Cardiac muscle cell (in vitro differentiated cells and primary cell): ENCODE measurements around the gene ACER3. TPM values are rescaled to one million over a fixed set of nuclear protein-coding genes. Genes with fewer than 3 reads are reported as not detected.
A peak's percentile ranks its signal among the peaks of the same experiment; 100 is the strongest.
"Not testable (repeated sequence)": the region's sequence is repeated elsewhere in the genome, so short reads cannot be mapped to it uniquely, and the experiment has no call there.

Experiments used
- DNase-seq, 2 donors: peaks; one replicate each; pipeline versions ENCODE4 v3.0.0 to v3.0.0-alpha.2; 2010 to 2017; ENCODE audit warnings: low read depth in 1 of 2, low spot score in 1 of 2
- H3K27ac ChIP-seq: fragments of 200-600 bp; sonication (generic); 2 replicates; pipeline ENCODE4 v1.5.1; 2016
- H3K27me3 ChIP-seq: fragments of 200-600 bp; sonication (generic); 2 replicates; pipeline ENCODE4 v1.6.0; 2016; ENCODE audit warnings: control low read depth
- H3K36me3 ChIP-seq: fragments of 200-600 bp; sonication (generic); 2 replicates; pipeline ENCODE4 v1.5.1; 2016; ENCODE audit warnings: control low read depth
- H3K4me1 ChIP-seq: fragments of 200-600 bp; sonication (generic); 2 replicates; pipeline ENCODE4 v1.8.1; 2017; ENCODE audit warnings: low read depth, mild to moderate bottlenecking, mixed run types
- H3K4me3 ChIP-seq: fragments of 200-600 bp; sonication (generic); 2 replicates; pipeline ENCODE4 v1.5.1; 2016; ENCODE audit warnings: mild to moderate bottlenecking
- H3K9me3 ChIP-seq: fragments of 200-600 bp; sonication (generic); 2 replicates; pipeline ENCODE4 v1.5.1; 2017; ENCODE audit warnings: low read depth, mild to moderate bottlenecking, control low read depth
- CTCF ChIP-seq: IDR thresholded peaks from 2 replicates; pipeline ENCODE4 v1.5.1; 2012; ENCODE audit warnings: low read depth, mild to moderate bottlenecking, low read length
- polyA plus RNA-seq: library from polyadenylated mRNA; unstranded; fragments of >200 nt; fragmentation: Nextera tagmentation; extraction: Ambion mirVana; gene quantifications from 2 replicates; pipeline ENCODE4 v1.2.1, GENCODE V29; 2016
- total RNA-seq: library from RNA; depleted of rRNA; stranded (reverse); fragments of >200 nt; gene quantifications from 2 replicates; pipeline ENCODE4 v1.2.3, GENCODE V29; 2016

ACER3 gene
- total and polyA plus RNA-seq, 2 experiments from 2014 or later = 5.6 to 9.8 TPM

- H3K9me3 ChIP-seq = no peaks in the 10 kb centered on the region
- DNase-seq = no peak
- no peaks in the 10 kb centered on the region for H3K36me3 ChIP-seq
- H3K4me3 ChIP-seq = no peak overlapping the region
- H3K4me1 ChIP-seq = no peaks in the 10 kb centered on the region
- H3K27me3 ChIP-seq = no peaks in the 10 kb centered on the region
- H3K27ac ChIP-seq = no peak overlapping the region
- TF ChIP-seq CTCF = no peak
Observed at GRCh38 chr11:77009533-77010160, 148.9 kb downstream of the ACER3 start.

GRCh38 chr11:77014669-77015068, 154.0 kb downstream of the ACER3 start:
- no peaks in the 10 kb centered on the region for H3K4me1 ChIP-seq
- H3K27ac ChIP-seq = no peak overlapping the region
- DNase-seq = no peak
- no peaks in the 10 kb centered on the region for H3K9me3 ChIP-seq
- no peaks in the 10 kb centered on the region for H3K36me3 ChIP-seq
- H3K4me3 ChIP-seq = no peak overlapping the region
- no peak for TF ChIP-seq CTCF
- H3K27me3 ChIP-seq = no peaks in the 10 kb centered on the region

GRCh38 chr11:77018396-77018924, 157.7 kb downstream of the ACER3 start:
- H3K4me3 ChIP-seq, DNase-seq, H3K27ac ChIP-seq, H3K27me3 ChIP-seq, H3K9me3 ChIP-seq, H3K36me3 ChIP-seq, H3K4me1 ChIP-seq: not testable (repeated sequence)

GRCh38 chr11:77019976-77020595, 159.4 kb downstream of the ACER3 start:
- no peaks in the 10 kb centered on the region for H3K36me3 ChIP-seq
- no peaks in the 10 kb centered on the region for H3K9me3 ChIP-seq
- no peaks in the 10 kb centered on the region for H3K27me3 ChIP-seq
- H3K27ac ChIP-seq = no peak overlapping the region
- H3K4me1 ChIP-seq = no peaks in the 10 kb centered on the region
- TF ChIP-seq CTCF = no peak
- no peak overlapping the region for H3K4me3 ChIP-seq
- peak in 1 of 2 donors; percentile 32 for DNase-seq

GRCh38 chr11:77020734-77021133, 160.0 kb downstream of the ACER3 start:
- H3K36me3 ChIP-seq = no peaks in the 10 kb centered on the region
- H3K27me3 ChIP-seq = no peaks in the 10 kb centered on the region
- no peak overlapping the region for H3K4me3 ChIP-seq
- H3K4me1 ChIP-seq = no peaks in the 10 kb centered on the region
- DNase-seq = no peak
- TF ChIP-seq CTCF = no peak
- no peak overlapping the region for H3K27ac ChIP-seq
- no peaks in the 10 kb centered on the region for H3K9me3 ChIP-seq

GRCh38 chr11:77024745-77025144, 164.0 kb downstream of the ACER3 start:
- Histone ChIP-seq H3K27me3 (no peaks in the 10 kb centered on the region), H3K4me3 (no peak overlapping the region), H3K9me3 (no peaks in the 10 kb centered on the region), H3K36me3 (no peaks in the 10 kb centered on the region), H3K27ac (no peak overlapping the region), H3K4me1 (no peaks in the 10 kb centered on the region)
- no peak for TF ChIP-seq CTCF
- DNase-seq = no peak
